ENCODE results near the gene SETD9.

The SETD9 gene

GRCh38 chr5:56909294-56910209, at the start of gene SETD9:
SETD9 (plus strand) TSS chr5:56909596; CDS start chr5:56909646, 50 bp downstream.
- in situ Hi-C loops (cut with MboI; ENCODE audit: low sequenced_read_pairs) = loop anchor here (25.0 kb wide), 2 partner anchors 228 to 303 kb away; no protein-coding TSS in a partner anchor

GRCh38 chr5:56861893-56862485, 47.4 kb upstream of the SETD9 start:
- in situ Hi-C loops (cut with MboI; ENCODE audit: low sequenced_read_pairs) = no loop called here

- in situ Hi-C loops (cut with MboI; ENCODE audit: low sequenced_read_pairs) = no loop called here
Measured at GRCh38 chr5:56862909-56863308, 46.5 kb upstream of the SETD9 start.

GRCh38 chr5:56871777-56872176, 37.6 kb upstream of the SETD9 start:
- in situ Hi-C loops (cut with MboI; ENCODE audit: low sequenced_read_pairs) = no loop called here

- in situ Hi-C loops (cut with MboI; ENCODE audit: low sequenced_read_pairs) = no loop called here
Measured at GRCh38 chr5:56873056-56873455, 36.3 kb upstream of the SETD9 start.

- in situ Hi-C loops (cut with MboI; ENCODE audit: low sequenced_read_pairs) = no loop called here
Measured at GRCh38 chr5:56876327-56876726, 33.1 kb upstream of the SETD9 start.

- in situ Hi-C loops (cut with MboI; ENCODE audit: low sequenced_read_pairs) = no loop called here
Measured at GRCh38 chr5:56881571-56881970, 27.8 kb upstream of the SETD9 start.

GRCh38 chr5:56893251-56893951, 16.0 kb upstream of the SETD9 start:
- in situ Hi-C loops (cut with MboI; ENCODE audit: low sequenced_read_pairs) = no loop called here

GRCh38 chr5:56896763-56897162, 12.6 kb upstream of the SETD9 start:
- in situ Hi-C loops (cut with MboI; ENCODE audit: low sequenced_read_pairs) = no loop called here

- in situ Hi-C loops (cut with MboI; ENCODE audit: low sequenced_read_pairs) = no loop called here
Measured at GRCh38 chr5:56898213-56898612, 11.2 kb upstream of the SETD9 start.

GRCh38 chr5:56900395-56900794, 9.0 kb upstream of the SETD9 start:
- in situ Hi-C loops (cut with MboI; ENCODE audit: low sequenced_read_pairs) = loop anchor here (25.0 kb wide), 2 partner anchors 237 to 312 kb away; no protein-coding TSS in a partner anchor

- in situ Hi-C loops (cut with MboI; ENCODE audit: low sequenced_read_pairs) = loop anchor here (25.0 kb wide), 2 partner anchors 236 to 311 kb away; no protein-coding TSS in a partner anchor
Measured at GRCh38 chr5:56900858-56901578, 8.4 kb upstream of the SETD9 start.

- in situ Hi-C loops (cut with MboI; ENCODE audit: low sequenced_read_pairs) = loop anchor here (25.0 kb wide), 2 partner anchors 228 to 303 kb away; no protein-coding TSS in a partner anchor
Measured at GRCh38 chr5:56908942-56909293, 478 bp upstream of the SETD9 start.

- in situ Hi-C loops (cut with MboI; ENCODE audit: low sequenced_read_pairs) = loop anchor here (25.0 kb wide), 2 partner anchors 227 to 302 kb away; no protein-coding TSS in a partner anchor
Measured at GRCh38 chr5:56910210-56910965, 992 bp downstream of the SETD9 start.

GRCh38 chr5:56913766-56914165, 4.4 kb downstream of the SETD9 start:
- in situ Hi-C loops (cut with MboI; ENCODE audit: low sequenced_read_pairs) = loop anchor here (25.0 kb wide), 2 partner anchors 224 to 299 kb away; no protein-coding TSS in a partner anchor

GRCh38 chr5:56914678-56915077, 5.3 kb downstream of the SETD9 start:
- in situ Hi-C loops (cut with MboI; ENCODE audit: low sequenced_read_pairs) = loop anchor here (25.0 kb wide), 2 partner anchors 223 to 298 kb away; no protein-coding TSS in a partner anchor

GRCh38 chr5:56917534-56917933, 8.1 kb downstream of the SETD9 start:
- in situ Hi-C loops (cut with MboI; ENCODE audit: low sequenced_read_pairs) = loop anchor here (25.0 kb wide), 2 partner anchors 220 to 295 kb away; no protein-coding TSS in a partner anchor

GRCh38 chr5:56918054-56918453, 8.7 kb downstream of the SETD9 start:
- in situ Hi-C loops (cut with MboI; ENCODE audit: low sequenced_read_pairs) = loop anchor here (25.0 kb wide), 2 partner anchors 219 to 294 kb away; no protein-coding TSS in a partner anchor

- in situ Hi-C loops (cut with MboI; ENCODE audit: low sequenced_read_pairs) = loop anchor here (25.0 kb wide), 2 partner anchors 217 to 292 kb away; no protein-coding TSS in a partner anchor
Measured at GRCh38 chr5:56919942-56920662, 10.7 kb downstream of the SETD9 start.
